ENCODE results near the gene MNX1.
A peak's percentile ranks its signal among the peaks of the same experiment; 100 is the strongest.

MNX1 gene

DNA sequence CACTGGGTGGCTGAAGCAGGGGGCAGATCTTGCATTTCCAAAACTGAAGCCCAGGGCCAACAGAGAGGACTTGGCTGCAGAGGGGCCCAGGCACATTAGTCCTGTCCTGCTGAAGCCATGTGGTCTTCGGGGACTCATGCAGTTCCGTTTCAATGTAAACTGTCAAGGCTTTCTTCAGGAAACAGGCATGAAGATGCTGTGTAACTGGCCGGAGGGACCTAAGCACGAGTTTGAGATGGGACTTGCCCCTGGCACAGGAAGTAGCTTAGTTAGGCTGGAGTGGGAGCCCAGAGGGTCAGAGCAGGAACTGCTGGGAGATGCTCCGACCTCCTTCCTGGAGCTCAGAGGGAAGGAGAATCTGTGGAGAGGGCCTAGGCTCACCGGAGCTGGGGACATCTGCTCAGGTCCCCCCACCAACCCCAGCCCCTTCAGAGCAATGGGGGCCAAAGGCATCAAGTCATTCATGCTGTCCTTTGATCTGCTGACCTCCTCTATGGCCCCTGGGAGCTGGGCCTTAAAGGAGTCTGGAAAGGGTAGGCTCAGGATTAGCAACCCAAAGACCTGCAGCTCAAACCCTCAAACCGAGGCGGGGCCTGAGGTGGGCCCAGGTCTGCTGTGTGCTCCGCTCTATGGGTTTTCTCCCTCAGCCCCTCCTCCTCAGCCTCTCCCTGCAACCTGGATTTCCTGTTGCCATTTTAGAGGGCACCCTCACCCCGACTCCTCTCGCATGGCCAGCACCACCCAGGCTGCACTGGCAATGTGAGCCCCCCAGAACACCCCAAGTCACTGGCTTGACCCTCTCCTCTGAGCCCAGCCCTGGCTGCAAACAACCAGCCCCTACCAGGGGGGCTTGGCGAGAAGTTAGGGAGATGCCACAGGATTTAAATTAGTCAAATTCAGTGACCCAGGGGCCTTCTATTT is 4.4 kb upstream of the MNX1 start:
- Mint-ChIP-seq H3K9me3 (no peaks in the 10 kb centered on the region), H3K27ac (no peak overlapping the region), H3K4me3 (no peak overlapping the region), H3K27me3 (peaks cover 91% of the 10 kb centered on the region), H3K36me3 (ENCODE audit: low read depth) (no peaks in the 10 kb centered on the region), H3K4me1 (ENCODE audit: low read depth) (peaks cover 5% of the 10 kb centered on the region)
- intact Hi-C loops (cut with micrococcal nuclease): no loop called here

- H3K36me3 Mint-ChIP-seq (ENCODE audit: low read depth): no peaks in the 10 kb centered on the region
- no peak overlapping the region for H3K4me3 Mint-ChIP-seq
- H3K27ac Mint-ChIP-seq: no peak overlapping the region
- intact Hi-C loops (cut with micrococcal nuclease): no loop called here
- peaks cover 7% of the 10 kb centered on the region for H3K4me1 Mint-ChIP-seq (ENCODE audit: low read depth)
- peaks cover 90% of the 10 kb centered on the region for H3K27me3 Mint-ChIP-seq
- H3K9me3 Mint-ChIP-seq: no peaks in the 10 kb centered on the region
Observed at GRCh38 chr7:157013602-157014549, 3.4 kb upstream of the MNX1 start.

DNA sequence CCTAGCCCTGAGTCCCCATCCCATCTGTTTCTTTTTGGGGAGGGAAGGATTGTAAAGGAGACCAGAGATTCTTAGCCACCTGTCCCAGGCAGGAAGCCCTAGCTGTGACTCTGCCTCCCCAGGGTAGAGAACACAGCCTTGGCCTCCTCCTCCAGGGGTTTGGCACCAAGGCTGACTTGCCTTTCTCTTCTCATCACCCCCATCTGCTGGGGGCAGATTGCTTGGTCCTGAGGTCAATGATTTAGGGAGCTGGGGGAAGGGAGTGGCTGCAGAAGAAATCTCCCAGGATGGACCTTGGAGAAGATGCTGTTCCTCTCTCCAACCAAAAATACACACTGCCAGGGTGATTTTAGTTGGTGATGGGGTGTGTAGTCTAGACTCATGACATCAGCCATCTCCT is 2.6 kb upstream of the MNX1 start:
- Mint-ChIP-seq H3K4me3 (no peak overlapping the region), H3K27me3 (peaks cover 90% of the 10 kb centered on the region), H3K27ac (no peak overlapping the region), H3K36me3 (ENCODE audit: low read depth) (no peaks in the 10 kb centered on the region), H3K4me1 (ENCODE audit: low read depth) (peaks cover 5% of the 10 kb centered on the region), H3K9me3 (no peaks in the 10 kb centered on the region)
- intact Hi-C loops (cut with micrococcal nuclease): no loop called here

DNA sequence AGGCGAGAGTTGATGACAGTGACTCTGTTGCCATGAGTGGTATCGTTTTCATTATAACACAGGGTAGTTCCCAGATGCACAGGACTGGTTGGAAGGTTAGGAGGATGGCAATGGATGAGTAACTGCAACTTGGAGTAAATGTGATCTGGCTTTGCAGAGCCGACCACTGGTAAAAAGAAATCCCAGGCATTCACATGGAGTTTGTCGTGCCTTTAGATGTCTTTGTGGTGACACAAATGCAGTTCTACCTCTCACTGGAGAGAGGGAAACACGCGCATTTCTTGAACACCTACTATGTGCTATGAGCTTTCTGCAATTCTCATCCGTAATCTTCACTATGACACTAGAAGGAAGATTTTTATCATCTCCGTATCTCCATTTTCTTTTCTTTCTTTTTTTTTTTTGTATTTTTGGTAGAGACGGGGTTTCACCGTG is 1.7 kb upstream of the MNX1 start:
- Mint-ChIP-seq H3K27ac (no peak overlapping the region), H3K4me1 (ENCODE audit: low read depth) (peaks cover 5% of the 10 kb centered on the region), H3K4me3 (no peak overlapping the region), H3K27me3 (peaks cover 90% of the 10 kb centered on the region), H3K9me3 (no peaks in the 10 kb centered on the region), H3K36me3 (ENCODE audit: low read depth) (no peaks in the 10 kb centered on the region)
- intact Hi-C loops (cut with micrococcal nuclease): no loop called here

DNA sequence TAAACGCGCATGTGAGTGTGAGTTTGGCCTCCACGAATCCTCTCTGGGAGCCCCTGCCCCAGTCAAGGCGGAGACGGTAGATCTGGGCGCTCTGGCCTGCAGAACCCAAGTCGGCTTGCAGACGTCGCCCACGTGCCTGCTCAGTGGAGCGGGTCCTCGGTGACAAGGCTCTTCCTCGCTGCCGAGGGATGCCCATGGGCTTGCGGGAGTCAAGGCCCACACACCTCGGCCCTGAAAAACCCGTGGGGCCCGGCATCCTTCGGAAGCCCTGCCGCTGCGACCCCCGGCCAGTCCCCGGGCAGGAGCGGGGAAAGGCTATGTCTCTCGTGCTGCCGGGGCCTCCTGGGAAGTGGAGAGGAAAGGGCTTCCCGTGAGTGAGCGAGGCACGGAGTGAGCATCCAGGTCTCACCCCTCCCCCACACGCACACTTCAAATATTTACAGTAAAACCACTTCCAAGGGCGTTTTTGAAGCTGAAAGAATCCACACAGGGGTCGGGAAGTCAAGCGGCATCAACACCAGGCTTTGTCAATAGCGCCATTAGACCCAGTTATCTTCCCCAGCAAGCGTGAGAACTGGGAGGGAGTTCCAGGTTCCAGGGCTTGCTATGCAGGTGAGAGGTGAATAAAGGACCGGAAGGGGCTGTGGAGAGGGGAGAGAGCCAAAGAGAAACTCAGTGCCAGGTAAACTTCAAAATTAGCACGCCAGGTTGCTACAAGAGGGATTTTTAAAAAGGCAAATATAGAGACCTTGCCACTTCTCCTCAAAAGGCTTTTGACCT is 1.1 kb upstream of the MNX1 start:
- Mint-ChIP-seq H3K27ac (no peak overlapping the region), H3K9me3 (no peaks in the 10 kb centered on the region), H3K36me3 (ENCODE audit: low read depth) (no peaks in the 10 kb centered on the region), H3K4me3 (no peak overlapping the region), H3K4me1 (ENCODE audit: low read depth) (peaks cover 5% of the 10 kb centered on the region), H3K27me3 (peaks cover 90% of the 10 kb centered on the region)
- intact Hi-C loops (cut with micrococcal nuclease): no loop called here

- H3K4me3 Mint-ChIP-seq: no peak overlapping the region
Observed at GRCh38 chr7:157009778-157010587, 480 bp downstream of the MNX1 start.

GRCh38 chr7:157009170-157009777 is 1.2 kb downstream of the MNX1 start:
- Mint-ChIP-seq H3K27ac (no peak overlapping the region), H3K4me3 (peak overlapping the region; percentile 0)
- intact Hi-C loops (cut with micrococcal nuclease): no loop called here

More at GRCh38 chr7:157009778-157010587, 480 bp downstream of the MNX1 start:
- Mint-ChIP-seq H3K36me3 (ENCODE audit: low read depth) (no peaks in the 10 kb centered on the region), H3K27ac (no peak overlapping the region), H3K4me1 (ENCODE audit: low read depth) (peaks cover 5% of the 10 kb centered on the region), H3K27me3 (peaks cover 89% of the 10 kb centered on the region), H3K9me3 (no peaks in the 10 kb centered on the region)
- intact Hi-C loops (cut with micrococcal nuclease): no loop called here

GRCh38 chr7:157008206-157009169 is 2.0 kb downstream of the MNX1 start:
- no peak overlapping the region for H3K4me3 Mint-ChIP-seq
- intact Hi-C loops (cut with micrococcal nuclease): no loop called here
- no peak overlapping the region for H3K27ac Mint-ChIP-seq
- peaks cover 10% of the 10 kb centered on the region for H3K4me1 Mint-ChIP-seq (ENCODE audit: low read depth)
- H3K36me3 Mint-ChIP-seq (ENCODE audit: low read depth): no peaks in the 10 kb centered on the region
- H3K9me3 Mint-ChIP-seq: no peaks in the 10 kb centered on the region
- H3K27me3 Mint-ChIP-seq: peaks cover 89% of the 10 kb centered on the region

More at GRCh38 chr7:157009170-157009777, 1.2 kb downstream of the MNX1 start:
- no peaks in the 10 kb centered on the region for H3K36me3 Mint-ChIP-seq (ENCODE audit: low read depth)
- no peaks in the 10 kb centered on the region for H3K9me3 Mint-ChIP-seq
- H3K4me1 Mint-ChIP-seq (ENCODE audit: low read depth): peaks cover 5% of the 10 kb centered on the region
- H3K27me3 Mint-ChIP-seq: peaks cover 89% of the 10 kb centered on the region

DNA sequence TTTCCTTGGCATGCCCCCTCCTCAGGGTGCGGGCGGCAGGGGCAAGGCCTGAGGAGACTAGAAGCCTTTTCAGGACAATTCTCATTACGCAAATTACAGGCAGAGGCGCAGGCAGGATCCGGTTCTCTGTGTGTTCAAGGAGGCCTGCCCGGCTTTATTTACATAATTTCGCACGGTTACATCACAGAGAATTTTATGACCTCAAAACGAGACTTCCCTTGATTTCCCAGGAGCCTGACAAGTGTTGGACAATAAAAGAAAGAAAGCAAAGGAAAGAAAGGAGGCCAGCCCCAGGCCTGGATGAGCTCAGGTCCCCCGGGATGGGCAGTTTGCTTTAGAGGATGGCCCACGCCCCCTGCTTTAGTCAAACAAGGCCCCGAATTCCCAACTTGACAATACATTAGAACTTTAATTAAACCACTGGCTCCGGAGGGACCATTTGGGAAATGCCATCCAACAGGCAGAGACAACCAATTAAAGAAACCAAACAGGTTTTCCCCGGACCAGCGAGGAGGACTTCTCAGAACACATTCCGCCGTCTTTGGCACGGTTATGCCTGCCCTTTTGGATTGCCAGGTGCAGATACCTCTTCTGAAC is 2.9 kb downstream of the MNX1 start:
- Mint-ChIP-seq H3K27ac (no peak overlapping the region), H3K9me3 (no peaks in the 10 kb centered on the region), H3K4me3 (no peak overlapping the region), H3K27me3 (peaks cover 89% of the 10 kb centered on the region), H3K36me3 (ENCODE audit: low read depth) (no peaks in the 10 kb centered on the region), H3K4me1 (ENCODE audit: low read depth) (peaks cover 14% of the 10 kb centered on the region)
- intact Hi-C loops (cut with micrococcal nuclease): no loop called here

DNA sequence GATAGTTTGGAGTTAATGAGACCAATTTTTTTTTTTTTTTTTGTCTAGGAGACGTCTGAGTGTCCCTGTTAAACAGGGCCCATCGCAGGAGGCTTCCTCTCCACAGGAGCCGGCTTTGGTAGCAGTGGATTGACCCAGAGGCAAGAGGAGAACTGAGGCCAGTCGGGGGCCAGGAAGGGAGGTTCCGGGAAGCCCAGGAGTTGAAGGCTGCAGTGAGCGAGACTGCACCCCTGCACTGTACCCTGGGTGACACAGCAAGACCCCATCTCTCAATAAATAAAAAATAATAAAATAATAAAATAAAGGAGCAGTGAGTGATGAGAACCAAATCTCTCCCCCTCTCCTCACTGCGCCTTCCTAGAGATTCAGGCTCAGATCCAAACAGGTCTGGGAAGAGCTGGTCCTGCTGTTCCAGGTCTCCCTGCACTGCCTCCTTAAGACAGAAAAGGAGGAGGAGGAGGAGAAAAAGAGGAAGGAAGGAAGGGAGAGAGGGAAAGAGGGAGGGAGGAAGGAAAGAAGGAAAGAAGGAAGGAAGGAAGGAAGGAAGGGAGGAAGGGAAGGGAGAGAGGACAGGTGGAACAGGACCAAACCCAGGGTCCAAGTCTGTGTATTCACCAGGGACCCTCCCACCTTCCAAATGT is 3.5 kb downstream of the MNX1 start:
- Mint-ChIP-seq H3K4me3 (no peak overlapping the region), H3K9me3 (no peaks in the 10 kb centered on the region), H3K27me3 (peaks cover 89% of the 10 kb centered on the region), H3K4me1 (ENCODE audit: low read depth) (peaks cover 14% of the 10 kb centered on the region), H3K27ac (no peak overlapping the region), H3K36me3 (ENCODE audit: low read depth) (no peaks in the 10 kb centered on the region)
- intact Hi-C loops (cut with micrococcal nuclease): no loop called here

DNA sequence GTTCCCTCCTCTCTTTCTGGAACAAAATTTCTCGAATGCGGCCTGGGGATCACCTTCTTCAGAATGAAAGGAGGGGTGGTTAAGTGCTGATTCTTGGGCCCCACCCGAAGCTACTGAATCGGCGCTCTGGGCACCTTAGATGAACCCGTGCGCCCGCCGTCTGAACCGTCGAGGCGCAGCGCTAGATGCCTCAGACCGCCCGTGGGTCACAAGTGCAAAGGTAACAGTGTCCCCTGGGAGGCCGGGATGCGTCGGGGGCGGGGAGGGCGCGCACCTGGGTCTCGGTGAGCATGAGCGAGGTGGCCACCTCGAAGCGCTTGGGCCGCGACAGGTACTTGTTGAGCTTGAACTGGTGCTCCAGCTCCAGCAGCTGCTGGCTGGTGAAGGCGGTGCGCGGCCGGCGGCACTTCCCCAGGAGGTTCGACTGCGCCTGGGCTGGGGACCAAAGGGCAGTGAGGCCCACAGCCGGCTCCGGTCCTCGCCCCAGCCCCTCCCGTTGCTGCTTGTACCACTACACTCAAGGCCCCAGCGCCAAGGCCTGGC is 4.2 kb downstream of the MNX1 start:
- Mint-ChIP-seq H3K9me3 (no peaks in the 10 kb centered on the region), H3K27me3 (peaks cover 89% of the 10 kb centered on the region), H3K36me3 (ENCODE audit: low read depth) (no peaks in the 10 kb centered on the region), H3K4me1 (ENCODE audit: low read depth) (peaks cover 14% of the 10 kb centered on the region), H3K4me3 (no peak overlapping the region), H3K27ac (no peak overlapping the region)
- intact Hi-C loops (cut with micrococcal nuclease): no loop called here
